Liver (tissue), 2 donors: ENCODE measurements around the gene IFT27.

Experiments used
- TF ChIP-seq, protein P1 (sequence below): fragments of 150-350 bp; IDR thresholded peaks from 2 replicates; pipeline ENCODE4 v1.5.1; 2017; ENCODE audit warnings: improper control_type of control experiment, low read depth, low read length; ENCODE audit not compliant: missing input control
- TF ChIP-seq, protein P2 (sequence below): IDR thresholded peaks from 2 replicates; pipeline ENCODE4 v1.6.1; 2016; ENCODE audit warnings: antibody characterized with exemption
- donor health status: healthy.

DNA sequence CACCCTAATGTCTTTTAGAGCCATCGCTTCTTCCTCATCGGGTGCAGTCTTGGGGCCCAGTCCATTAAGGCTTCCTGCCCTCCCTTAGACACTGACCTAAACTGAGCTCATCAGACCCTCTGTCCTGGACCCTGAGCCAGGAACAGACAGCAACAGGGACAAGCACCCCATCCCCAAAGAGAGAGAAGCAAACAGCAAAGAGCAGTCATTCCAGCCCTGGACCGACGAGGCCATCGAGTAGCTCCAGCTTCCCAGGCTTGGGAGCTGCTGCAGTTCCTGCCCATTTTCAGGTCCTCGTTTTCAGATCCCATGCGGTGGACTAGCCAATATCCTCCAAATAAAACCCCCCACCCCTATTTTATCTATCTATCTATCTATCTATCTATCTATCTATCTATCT, 46.6 kb downstream of the IFT27 start:
- TF ChIP-seq, protein P1, sequence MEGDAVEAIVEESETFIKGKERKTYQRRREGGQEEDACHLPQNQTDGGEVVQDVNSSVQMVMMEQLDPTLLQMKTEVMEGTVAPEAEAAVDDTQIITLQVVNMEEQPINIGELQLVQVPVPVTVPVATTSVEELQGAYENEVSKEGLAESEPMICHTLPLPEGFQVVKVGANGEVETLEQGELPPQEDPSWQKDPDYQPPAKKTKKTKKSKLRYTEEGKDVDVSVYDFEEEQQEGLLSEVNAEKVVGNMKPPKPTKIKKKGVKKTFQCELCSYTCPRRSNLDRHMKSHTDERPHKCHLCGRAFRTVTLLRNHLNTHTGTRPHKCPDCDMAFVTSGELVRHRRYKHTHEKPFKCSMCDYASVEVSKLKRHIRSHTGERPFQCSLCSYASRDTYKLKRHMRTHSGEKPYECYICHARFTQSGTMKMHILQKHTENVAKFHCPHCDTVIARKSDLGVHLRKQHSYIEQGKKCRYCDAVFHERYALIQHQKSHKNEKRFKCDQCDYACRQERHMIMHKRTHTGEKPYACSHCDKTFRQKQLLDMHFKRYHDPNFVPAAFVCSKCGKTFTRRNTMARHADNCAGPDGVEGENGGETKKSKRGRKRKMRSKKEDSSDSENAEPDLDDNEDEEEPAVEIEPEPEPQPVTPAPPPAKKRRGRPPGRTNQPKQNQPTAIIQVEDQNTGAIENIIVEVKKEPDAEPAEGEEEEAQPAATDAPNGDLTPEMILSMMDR: no peak
- TF ChIP-seq, protein P2, sequence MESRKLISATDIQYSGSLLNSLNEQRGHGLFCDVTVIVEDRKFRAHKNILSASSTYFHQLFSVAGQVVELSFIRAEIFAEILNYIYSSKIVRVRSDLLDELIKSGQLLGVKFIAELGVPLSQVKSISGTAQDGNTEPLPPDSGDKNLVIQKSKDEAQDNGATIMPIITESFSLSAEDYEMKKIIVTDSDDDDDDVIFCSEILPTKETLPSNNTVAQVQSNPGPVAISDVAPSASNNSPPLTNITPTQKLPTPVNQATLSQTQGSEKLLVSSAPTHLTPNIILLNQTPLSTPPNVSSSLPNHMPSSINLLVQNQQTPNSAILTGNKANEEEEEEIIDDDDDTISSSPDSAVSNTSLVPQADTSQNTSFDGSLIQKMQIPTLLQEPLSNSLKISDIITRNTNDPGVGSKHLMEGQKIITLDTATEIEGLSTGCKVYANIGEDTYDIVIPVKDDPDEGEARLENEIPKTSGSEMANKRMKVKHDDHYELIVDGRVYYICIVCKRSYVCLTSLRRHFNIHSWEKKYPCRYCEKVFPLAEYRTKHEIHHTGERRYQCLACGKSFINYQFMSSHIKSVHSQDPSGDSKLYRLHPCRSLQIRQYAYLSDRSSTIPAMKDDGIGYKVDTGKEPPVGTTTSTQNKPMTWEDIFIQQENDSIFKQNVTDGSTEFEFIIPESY: no peak
